Lung (tissue), 12 donors: ENCODE data around the gene AMOTL2. TPM values are rescaled to one million over a fixed set of nuclear protein-coding genes. Genes with fewer than 3 reads are reported as not detected.

Experiments
- ATAC-seq: fragments of 200-7000 bp; cut with Tn5 transposase; one replicate; pipeline ENCODE4 v1.9.1; 2020; ENCODE audit warnings: moderate number of reproducible peaks; ENCODE audit not compliant: insufficient read depth, low FRiP score
- DNase-seq, 3 donors: peaks; one replicate each; pipeline ENCODE4 v3.0.0-alpha.2; 2013 to 2017
- H3K27ac ChIP-seq, 2 donors: one replicate each; pipeline ENCODE4 v1.5.1; 2013; ENCODE audit warnings: mild to moderate bottlenecking in 2 of 2, moderate library complexity in 2 of 2, control low read depth in 1 of 2, inconsistent platforms in 1 of 2, low read depth in 1 of 2, low read length in 1 of 2
- H3K27me3 ChIP-seq, 3 donors: one replicate each; pipeline ENCODE4 v1.5.1; 2013; ENCODE audit warnings: low read length in 2 of 3; ENCODE audit not compliant: control insufficient read depth in 3 of 3, insufficient read depth in 3 of 3
- H3K36me3 ChIP-seq, 4 donors: one replicate each; pipeline ENCODE4 v1.5.1; 2013; ENCODE audit warnings: low read length in 4 of 4, mild to moderate bottlenecking in 1 of 4, moderate library complexity in 1 of 4; ENCODE audit not compliant: control insufficient read depth in 4 of 4, insufficient read depth in 4 of 4
- H3K4me1 ChIP-seq, 5 donors: one replicate each; pipeline ENCODE4 v1.5.1; 2013; ENCODE audit warnings: low read length in 5 of 5, mild to moderate bottlenecking in 2 of 5, moderate library complexity in 1 of 5; ENCODE audit not compliant: control insufficient read depth in 5 of 5, insufficient read depth in 5 of 5
- H3K4me3 ChIP-seq: one replicate; pipeline ENCODE4 v1.5.1; 2013; ENCODE audit warnings: mild to moderate bottlenecking, control low read depth, moderate library complexity
- H3K9ac ChIP-seq, 2 donors: one replicate each; pipeline ENCODE4 v1.5.1; 2013; ENCODE audit warnings: low read length in 2 of 2, control low read depth in 1 of 2; ENCODE audit not compliant: insufficient read depth in 1 of 2
- H3K9me3 ChIP-seq, 4 donors: one replicate each; pipeline ENCODE4 v1.5.1; 2013; ENCODE audit warnings: low read length in 3 of 4, mild to moderate bottlenecking in 1 of 4, moderate library complexity in 1 of 4; ENCODE audit not compliant: control insufficient read depth in 4 of 4, insufficient read depth in 3 of 4
- CTCF ChIP-seq: IDR thresholded peaks from 2 replicates; pipeline ENCODE4 v1.5.1; 2012; ENCODE audit warnings: mild to moderate bottlenecking; ENCODE audit errors: control extremely low read depth, extremely low read depth
- WGBS, 2 donors: extraction: QIAGEN DNeasy Blood & Tissue Kit; methylation state at CpG; one replicate each; pipeline ENCODE4 v1.1.7; 2013; 5-methylcytosine and 5-hydroxymethylcytosine counted together
- polyA plus RNA-seq, 2 donors: library from polyadenylated mRNA; stranded (reverse); fragments of 200-250 nt; gene quantifications; one replicate each; pipeline ENCODE4 v1.2.1, GENCODE V29; 2013
- total RNA-seq, 2 donors: library from RNA; depleted of rRNA in 1 of 2; stranded (reverse); fragments of >200 nt in 1 of 2; gene quantifications; one replicate each; pipeline ENCODE4 v1.2.1, GENCODE V29; 2014 to 2021
- donor health status: control.
- donor health status: control.
- donor health status: Bipolar disorder and iron deficiency.
- donor health status: healthy.
- donor health status: DM: yes; HTN: yes; CAD: no.

AMOTL2 gene
- total and polyA plus RNA-seq, 4 donors: 27.4 to 129 (median 75.9) TPM

- TF ChIP-seq CTCF: no peak
- Histone ChIP-seq H3K4me3 (no peak overlapping the region), H3K9me3 (no peaks in the 10 kb centered on the region), H3K36me3 (peaks cover 39 to 83% (median 65%) of the 10 kb centered on the region in 4 donors), H3K9ac (no peak overlapping the region), H3K27ac (peak overlapping the region; percentile 1 to 61), H3K27me3 (no peaks in the 10 kb centered on the region), H3K4me1 (peaks cover 25 to 60% (median 44%) of the 10 kb centered on the region in 5 donors)
- ATAC-seq: no peak
- WGBS, 2 donors: 86 to 90% methylated on average over 6 of the region's 6 CpGs
- DNase-seq: no peak
Observed at GRCh38 chr3:134362221-134362620, 12.0 kb downstream of the AMOTL2 start.

- no peak for TF ChIP-seq CTCF
- Histone ChIP-seq H3K27me3 (no peaks in the 10 kb centered on the region), H3K4me1 (peaks cover 21 to 58% (median 51%) of the 10 kb centered on the region in 5 donors), H3K9me3 (no peaks in the 10 kb centered on the region), H3K4me3 (no peak overlapping the region), H3K36me3 (peaks cover 46 to 83% (median 64%) of the 10 kb centered on the region in 4 donors), H3K9ac (no peak overlapping the region), H3K27ac (peak overlapping the region; percentile 1 to 61)
- WGBS, 2 donors: 89 to 92% methylated on average over 33 of the region's 33 CpGs
- DNase-seq (no peak), ATAC-seq (no peak)
Observed at GRCh38 chr3:134361162-134361835, 12.9 kb downstream of the AMOTL2 start.

GRCh38 chr3:134360046-134360445, 14.2 kb downstream of the AMOTL2 start:
- H3K36me3 ChIP-seq: peaks cover 41 to 77% (median 55%) of the 10 kb centered on the region in 4 donors

More at GRCh38 chr3:134360046-134360445, 14.2 kb downstream of the AMOTL2 start:
- H3K9me3 ChIP-seq: no peaks in the 10 kb centered on the region
- no peak overlapping the region for H3K4me3 ChIP-seq
- no peak for TF ChIP-seq CTCF
- H3K9ac ChIP-seq: no peak overlapping the region
- WGBS, 2 donors: 76 to 95% methylated on average over 12 of the region's 12 CpGs
- H3K27me3 ChIP-seq: no peaks in the 10 kb centered on the region
- DNase-seq (no peak), ATAC-seq (no peak)
- H3K27ac ChIP-seq: peak overlapping the region in 1 of 2 donors; percentile 62
- peaks cover 12 to 54% (median 42%) of the 10 kb centered on the region in 5 donors for H3K4me1 ChIP-seq
